NCI-H187 treated with DMSO at 0.1 percent for 48 hours (cell line): ENCODE data around the gene RPGRIP1.
"Not testable (repeated sequence)": the region's sequence is repeated elsewhere in the genome, so short reads cannot be mapped to it uniquely, and the experiment has no call there.

Source experiments
- DNase-seq: peaks from one replicate; lab custom pipeline; 2025; lab: John Stamatoyannopoulos, UW

Gene RPGRIP1

DNA sequence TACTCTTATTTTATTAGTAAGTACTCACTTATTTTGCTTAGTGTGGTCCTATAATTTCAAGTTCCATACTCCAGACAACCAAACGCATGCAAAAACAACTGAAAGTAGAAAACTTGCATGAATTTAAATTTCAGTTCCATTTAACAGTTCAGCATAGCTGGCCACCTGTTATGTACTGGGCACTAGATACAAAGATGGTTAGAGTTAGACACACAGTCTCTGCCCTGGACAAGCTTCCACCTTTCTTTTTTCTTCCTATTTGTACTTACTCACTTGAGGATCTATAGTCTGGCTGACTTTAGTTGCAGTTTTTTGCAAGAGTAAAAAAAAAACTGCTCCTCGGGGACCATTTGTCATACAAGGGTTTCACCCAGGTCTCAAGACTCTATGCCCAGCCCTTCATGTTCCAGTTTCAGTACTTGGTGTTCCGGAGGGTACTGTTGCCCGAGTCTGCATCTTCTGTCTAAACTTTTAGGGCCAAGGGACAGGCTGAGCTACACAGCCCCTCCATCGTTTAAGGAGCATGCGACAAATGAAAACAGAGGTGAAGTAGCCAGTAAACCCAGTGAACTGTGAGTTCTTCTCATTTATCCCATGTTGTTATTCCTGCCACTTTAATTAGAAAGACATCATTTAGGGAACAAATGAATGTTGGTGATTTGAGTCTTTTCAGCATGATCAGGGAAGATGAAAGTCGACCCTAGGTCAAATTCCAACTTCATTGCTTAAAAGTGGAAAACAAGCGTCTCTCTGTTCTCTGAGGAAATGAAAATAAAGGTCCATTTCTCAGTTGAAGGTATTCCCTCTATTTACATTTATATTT is 22.3 kb downstream of the RPGRIP1 start:
- DNase-seq = no peak

DNA sequence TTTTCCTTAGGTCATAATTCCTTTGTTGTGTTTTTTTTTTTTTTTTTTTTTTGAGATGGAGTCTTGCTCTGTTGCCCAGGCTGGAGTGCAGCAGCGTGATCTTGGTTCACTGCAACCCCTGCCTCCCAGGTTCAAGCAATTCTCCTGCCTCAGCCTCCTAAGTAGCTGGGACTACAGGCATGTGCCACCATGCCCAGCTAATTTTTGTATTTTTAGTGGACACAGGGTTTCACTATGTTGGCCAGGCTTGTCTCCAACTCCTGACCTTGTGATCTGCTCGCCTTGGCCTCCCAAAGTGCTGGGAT is 22.9 kb downstream of the RPGRIP1 start:
- DNase-seq = not testable (repeated sequence)

DNA sequence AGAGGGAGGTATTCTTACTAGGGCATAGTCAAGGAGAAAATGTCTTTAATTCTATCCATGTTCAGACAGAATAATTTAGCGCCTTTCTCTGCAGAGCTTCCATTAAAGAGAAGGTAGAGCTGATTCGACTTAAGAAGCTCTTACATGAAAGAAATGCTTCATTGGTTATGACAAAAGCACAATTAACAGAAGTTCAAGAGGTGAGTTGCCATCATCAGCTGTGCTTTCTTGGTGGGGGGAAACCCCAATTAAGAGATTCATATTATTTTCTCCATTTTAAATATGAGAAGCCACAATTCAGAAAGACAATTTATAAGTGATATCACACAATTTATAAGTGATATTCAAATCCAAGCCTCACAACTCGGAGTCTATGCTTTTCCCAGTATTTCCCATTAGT is 27.8 kb downstream of the RPGRIP1 start:
- DNase-seq = no peak

DNA sequence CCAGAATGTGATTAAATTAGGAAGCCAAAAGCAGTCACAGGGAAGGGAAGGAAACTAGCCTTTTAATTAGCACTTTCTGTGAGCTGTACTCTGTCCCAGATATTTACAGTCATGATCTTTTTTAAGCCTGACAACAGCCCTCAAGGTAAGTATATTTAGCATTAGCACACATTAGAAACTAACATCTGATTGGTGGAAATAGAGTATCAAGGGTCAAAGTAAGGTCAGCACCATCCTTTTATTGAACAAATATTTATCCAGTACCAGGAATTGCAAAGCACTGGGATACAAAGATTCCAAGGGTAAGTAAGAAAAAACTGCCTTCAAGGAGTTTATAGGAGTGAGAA is 28.2 kb downstream of the RPGRIP1 start:
- no peak for DNase-seq

DNA sequence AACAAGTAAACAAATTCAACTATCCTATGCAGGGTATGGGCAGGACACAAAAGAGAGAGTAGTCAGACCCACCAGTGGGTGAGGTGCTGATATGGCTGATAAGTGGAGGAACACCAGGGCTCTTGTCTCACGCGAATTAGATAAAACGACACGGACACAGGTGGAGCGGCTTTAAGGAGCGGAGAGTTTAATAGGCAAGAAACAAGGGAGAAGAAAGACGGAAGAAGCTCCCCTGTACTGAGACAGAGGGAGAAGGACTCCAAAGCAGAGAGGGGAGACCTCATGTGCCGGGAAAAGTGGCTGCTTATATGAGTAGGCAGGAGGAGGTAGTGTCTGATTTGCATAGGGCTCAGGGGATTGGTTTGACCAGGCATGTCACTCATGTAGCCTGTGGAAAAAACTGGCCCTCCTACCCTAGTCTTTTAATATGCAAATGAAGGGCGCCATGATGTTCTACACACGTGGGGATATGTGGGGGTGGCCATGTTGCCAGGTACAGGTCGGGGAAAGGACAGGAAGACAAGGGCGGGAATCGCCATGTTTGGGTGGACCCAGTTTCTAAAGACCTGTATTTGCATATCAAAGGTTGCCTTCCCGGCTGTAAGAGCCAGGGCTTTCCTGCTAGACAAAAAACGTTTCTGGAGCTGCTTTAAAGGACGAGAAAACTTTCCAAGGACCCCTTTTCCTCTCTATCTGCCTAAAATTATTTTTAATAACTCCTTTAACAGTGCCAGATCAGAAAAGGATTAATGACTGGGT is 28.8 kb downstream of the RPGRIP1 start:
- peak; percentile 94 for DNase-seq

DNA sequence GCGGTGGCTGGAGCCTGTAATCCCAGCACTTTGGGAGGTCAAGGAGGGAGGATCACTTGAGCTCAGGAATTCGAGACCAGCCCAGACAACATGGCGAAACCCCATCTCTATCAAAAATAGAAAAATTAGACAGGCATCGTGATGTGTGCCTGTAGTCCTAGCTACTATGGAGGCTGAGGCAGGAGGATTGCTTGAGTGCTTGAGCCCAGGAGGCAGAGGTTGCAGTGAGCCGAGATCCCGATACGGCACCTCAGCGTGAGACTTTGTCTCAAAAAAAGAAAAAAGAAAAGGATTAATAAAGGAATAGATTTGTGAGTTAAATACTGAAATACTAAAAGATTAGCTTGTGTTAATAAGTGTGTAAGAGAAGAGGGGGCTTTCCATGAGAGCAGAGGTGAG is 29.4 kb downstream of the RPGRIP1 start:
- no peak for DNase-seq

DNA sequence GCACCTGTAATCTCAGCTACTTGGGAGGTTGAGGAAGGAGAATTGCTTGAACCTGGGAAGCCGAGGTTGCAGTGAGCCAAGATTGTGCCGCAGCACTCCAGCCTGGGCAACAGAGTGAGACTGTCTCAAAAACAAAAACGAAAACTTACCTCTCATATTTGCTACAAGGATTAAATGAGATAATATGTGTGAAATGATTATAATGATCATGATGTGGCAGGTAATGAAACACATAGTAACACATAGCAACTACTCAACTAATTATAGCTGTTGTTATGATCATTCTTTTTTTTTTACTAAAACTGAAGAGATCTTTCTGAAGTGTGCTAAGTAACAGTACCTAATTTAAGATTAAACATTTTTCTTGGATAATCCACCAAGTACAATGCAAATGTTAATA is 30.1 kb downstream of the RPGRIP1 start:
- no peak for DNase-seq

DNA sequence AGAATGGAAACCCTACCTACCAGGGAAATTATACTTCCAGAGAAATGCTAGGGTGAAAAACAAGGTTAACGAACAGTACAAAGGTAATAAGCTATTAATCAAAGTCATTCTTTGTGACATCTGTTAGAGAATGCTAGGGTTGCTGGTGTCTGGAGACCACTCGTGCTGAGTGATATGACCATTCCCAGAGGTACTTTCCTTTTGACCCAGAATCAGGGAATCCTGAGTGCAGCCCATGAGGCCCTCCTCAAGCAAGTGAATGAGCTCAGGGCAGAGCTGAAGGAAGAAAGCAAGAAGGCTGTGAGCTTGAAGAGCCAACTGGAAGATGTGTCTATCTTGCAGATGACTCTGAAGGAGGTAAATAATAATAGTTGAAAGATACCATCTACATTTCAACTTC is 31.7 kb downstream of the RPGRIP1 start:
- DNase-seq = no peak

DNA sequence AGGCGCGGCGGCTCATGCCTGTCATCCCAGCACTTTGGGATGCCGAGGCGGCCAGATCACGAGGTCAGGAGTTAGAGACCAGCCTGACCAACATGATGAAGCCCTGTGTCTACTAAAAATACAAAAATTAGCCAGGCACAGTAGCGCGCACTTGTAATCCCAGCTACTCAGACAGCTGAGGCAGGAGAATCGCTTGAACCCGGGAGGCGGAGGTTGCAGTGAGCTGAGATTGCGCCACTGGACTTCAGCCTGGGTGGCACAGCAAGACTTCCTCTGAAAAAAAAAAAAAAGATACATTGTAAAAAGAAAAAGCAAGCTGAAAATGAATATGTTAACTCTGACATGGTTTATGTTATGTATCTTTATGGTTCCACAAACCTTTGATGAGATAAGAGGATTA is 33.6 kb downstream of the RPGRIP1 start:
- no peak for DNase-seq

DNA sequence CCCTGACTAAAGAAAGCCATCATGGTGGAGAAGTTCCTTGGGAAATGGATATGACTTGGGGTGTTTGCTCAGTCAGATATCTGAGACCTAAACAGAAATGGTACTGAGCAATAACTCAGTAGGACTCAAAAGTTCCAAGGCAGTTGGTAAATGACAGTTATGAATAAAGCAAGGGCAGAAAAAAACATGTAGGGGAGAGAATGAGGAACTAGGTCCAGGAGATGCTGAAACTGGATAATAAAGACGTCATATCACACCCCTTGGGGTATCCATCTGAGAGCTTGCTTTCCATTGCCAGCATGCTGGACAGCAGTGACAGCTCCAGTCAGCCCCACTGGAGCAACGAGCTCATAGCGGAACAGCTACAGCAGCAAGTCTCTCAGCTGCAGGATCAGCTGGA is 37.5 kb downstream of the RPGRIP1 start:
- no peak for DNase-seq

DNA sequence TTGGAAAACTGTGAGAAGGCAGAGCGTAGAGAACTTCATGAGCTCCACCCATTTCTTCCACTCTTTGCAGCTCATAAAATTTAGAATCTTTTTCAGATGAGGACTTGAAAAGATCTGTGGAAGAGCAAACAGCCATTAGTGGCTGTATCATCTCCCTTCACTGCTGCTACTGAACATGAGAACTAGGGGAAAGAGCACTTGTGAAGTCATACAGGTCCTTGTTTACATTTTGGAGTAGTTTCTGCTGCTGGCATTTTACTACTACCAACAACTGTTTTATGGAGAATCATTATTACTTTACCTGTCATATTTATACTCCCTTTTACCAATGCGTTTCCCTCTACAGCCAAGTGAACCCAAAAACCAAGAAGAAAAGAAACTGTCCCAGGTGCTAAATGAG is 41.0 kb downstream of the RPGRIP1 start:
- DNase-seq = peak; percentile 77

DNA sequence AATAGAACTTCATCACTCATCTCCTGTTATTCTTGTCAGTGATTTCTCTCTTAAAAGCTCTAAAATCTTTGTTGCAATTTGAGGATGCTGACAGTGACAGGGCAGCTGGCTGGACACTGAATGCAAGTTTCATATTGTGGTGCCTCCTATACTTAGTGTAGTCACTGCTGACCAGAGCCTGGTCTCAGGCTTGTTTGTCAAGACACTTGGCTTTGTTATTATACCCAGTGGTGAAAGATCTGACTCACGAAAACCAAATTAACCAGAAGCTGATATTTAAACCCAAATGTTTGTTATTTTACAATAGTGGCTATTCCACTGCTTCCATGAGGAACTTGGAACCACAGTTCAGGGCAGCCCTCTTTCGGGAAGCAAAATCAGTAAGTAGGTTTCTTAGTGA is 42.8 kb downstream of the RPGRIP1 start:
- DNase-seq = no peak

DNA sequence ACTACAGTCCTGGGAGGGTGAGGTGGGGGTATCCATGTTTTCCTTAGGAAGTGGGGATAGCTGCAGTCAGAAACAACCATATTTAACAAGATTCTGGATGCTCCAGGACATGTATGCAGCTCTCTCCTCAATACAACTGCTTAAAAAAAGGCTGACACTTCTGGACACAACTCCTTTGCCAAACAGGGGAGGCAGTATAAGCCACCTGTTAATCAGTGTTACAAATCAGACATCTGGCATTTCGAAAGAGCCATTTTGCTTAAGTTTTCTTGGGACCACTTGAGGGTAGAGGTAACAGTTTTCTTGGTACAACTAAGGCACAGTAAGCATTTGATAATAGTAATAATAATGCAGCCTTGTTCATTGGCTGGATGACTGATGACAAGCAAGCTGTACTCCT is 47.1 kb downstream of the RPGRIP1 start:
- DNase-seq = no peak
